HS-5 (cell line): ENCODE measurements around the gene HES2.
"Not testable (repeated sequence)": the region's sequence is repeated elsewhere in the genome, so short reads cannot be mapped to it uniquely, and the experiment has no call there.

Experiments
- DNase-seq: peaks from one replicate; pipeline ENCODE4 v3.0.0-alpha.2; 2012; ENCODE audit warnings: low read depth

HES2 gene

DNA sequence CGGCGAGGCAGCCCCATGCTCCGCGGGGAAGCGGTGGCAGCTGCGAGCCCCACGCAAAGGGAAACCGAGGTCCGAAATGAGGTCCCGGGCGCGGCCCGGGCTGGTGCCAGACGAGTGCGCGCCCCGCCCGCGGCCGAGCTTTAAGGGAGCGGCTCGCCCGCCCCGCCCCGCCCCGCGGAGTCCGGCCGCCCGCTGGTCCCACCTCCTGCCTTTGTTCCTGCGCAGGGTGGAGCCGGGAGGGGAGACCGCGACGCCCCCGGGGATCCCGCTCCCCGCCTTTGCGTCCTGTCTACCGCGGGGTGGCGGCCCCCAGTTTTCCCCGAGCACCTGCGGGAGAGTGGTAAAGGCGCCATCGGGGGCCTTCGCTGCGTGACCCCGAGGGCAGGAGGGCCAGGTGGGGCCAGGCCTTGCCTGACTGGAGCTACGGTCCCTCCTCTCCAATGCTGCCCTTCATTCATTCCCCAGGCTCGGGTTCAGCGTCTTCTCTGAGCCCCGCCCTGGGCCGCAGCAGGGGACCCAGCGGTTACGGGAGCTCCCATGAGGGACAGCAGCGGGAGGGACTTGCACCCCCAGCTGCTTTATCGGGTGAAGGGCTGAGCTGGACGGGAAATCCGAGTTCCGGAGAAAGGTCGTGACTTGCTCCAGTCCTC is at the start of gene HES2:
Gene HES2 (minus strand): TSS at position 116 of the 650 bp plus-strand sequence. CDS start 99 bp downstream, at position 17.
- no peak for DNase-seq

GRCh38 chr1:6468729-6469461 is 49.2 kb upstream of the HES2 start:
- no peak for DNase-seq

- no peak for DNase-seq
These were observed 48.3 kb upstream of the HES2 start for GRCh38 chr1:6467744-6468688.

DNA sequence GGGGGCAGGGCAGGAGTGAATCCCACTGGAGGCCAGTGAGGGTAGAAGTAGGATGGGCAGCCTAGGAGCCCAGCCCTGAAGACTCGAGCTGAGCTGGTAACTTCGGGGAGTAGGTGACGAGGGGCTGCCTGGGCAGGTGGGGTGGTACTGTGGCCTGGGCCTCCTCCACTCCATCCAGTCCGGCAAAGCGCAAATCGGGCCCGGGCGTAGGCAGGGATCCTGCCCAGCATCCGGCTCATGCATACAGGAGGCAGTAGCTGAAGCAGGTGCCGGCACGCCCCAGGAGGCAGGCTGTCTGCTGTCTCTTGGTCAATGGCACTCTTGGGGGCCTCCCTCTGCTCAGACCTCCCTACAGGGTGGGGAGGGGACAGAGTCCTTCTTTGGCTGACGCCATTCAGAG is 47.5 kb upstream of the HES2 start:
- no peak for DNase-seq

DNA sequence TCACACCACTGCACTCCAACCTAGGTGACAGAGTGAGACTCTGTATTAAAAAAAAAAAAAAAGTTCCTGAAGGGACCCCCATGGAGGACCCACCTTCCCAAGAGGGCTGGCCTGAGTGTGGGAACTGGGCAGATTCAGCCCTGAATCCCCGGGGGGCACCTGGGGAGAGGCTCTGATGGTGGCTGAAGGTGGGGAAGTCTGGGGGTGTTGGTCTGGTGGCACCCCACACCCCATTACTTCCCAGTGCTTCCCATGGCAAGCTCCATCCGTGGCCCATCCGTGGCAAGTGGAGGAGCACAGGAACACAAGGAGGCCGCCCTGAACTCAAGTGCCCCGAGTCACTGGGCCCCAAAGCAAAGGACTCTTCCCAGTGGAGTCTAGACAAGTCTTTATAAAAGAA is 47.0 kb upstream of the HES2 start:
- DNase-seq: no peak

DNA sequence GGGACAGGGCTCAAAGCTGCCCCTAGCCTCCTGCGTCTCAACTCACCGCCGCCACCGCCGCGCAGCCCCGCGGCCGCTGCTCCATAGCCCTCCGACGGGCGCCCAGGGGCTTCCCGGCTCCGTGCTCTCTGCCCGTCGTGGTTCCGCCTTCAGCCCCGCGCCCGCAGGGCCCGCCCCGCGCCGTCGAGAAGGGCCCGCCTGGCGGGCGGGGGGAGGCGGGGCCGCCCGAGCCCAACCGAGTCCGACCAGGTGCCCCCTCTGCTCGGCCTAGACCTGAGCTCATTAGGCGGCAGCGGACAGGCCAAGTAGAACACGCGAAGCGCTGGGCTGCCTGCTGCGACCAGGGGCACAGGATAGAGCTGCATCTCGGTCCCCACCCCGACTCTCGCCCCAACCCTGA is 46.3 kb upstream of the HES2 start, which contains the start of gene TNFRSF25:
Gene TNFRSF25 (minus strand): TSS at position 151 of the 400 bp plus-strand sequence. CDS start 66 bp downstream, at position 85.
- DNase-seq: no peak

DNA sequence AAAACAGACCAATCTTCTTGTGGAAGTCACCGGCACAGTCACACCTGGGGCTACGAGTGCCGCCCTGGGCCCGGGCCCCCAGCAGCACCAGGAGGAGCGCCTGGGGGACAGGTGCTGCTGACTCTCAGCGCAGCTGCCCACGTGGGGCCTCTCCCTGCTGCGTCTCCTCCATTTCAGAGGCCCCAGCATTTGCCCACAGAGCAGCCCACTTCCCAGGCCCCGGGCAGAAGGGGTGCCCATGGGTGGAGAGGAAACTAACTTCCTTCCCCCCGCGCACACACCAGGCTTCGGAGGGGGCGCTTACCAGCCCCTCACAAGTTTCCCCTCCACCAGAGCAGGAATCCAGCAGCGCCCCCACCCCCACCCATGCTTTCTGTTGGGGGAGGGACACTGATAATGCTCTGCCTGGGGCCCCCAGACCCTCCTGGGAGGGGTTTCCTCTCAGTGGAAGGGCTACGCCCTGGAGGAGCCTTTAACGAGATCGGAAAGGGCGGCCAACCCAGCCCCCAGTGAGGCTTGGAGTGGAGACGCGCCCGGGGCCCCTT is 45.8 kb upstream of the HES2 start:
- no peak for DNase-seq

GRCh38 chr1:6464915-6465314 is 45.2 kb upstream of the HES2 start:
- no peak for DNase-seq

DNA sequence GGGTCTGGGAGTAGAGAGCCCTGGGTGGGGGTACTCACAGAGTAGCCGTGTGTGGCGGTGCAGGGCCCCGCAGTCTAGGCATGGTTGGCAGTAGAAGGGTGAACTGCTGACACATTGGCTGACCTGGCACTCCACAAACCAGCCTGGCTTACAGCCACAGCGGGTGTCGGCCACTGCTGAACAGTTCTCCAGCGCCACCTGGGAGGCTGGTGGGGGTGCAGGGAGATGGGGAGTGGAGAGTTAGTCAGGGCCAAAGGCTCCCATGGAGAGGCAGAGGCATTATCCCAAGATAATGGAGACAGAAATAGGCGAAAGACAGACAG is 44.8 kb upstream of the HES2 start:
- no peak for DNase-seq

- DNase-seq: no peak
These were observed 43.3 kb upstream of the HES2 start for GRCh38 chr1:6463120-6463412.

DNA sequence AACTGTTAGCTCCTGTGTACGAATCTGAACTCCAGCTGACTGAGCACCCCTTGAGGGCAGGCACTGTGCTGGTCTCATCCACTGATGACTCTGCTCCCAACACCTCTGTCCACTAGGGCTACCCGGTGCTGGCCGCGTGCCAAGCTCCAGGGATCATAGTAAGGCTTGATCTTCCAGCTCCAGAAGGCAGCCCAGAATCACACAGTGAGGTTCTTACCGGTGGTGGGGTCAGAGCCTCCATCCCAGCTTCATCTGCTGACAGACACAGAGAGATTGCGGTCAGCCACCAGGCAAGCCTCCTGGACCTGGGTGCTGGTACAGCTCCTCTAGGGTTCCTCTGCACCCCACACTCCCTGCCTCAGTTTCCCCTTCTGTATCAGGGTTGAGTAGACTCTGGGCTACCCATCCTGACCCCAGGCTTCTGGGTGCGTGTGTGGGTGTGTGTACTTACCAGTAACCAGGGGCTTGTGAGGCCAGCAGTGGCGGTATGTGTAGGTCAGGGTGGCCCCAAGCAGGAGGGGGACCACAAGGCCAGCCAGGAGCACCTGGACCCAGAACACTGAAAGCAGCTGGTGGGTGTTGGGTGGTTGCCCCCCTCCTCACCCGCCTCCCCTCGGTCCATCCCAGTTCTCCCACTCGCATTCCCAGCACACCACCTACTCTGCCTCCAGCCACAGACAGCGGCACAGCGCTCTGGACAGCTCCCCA is 42.8 kb upstream of the HES2 start:
- DNase-seq: no peak

- no peak for DNase-seq
These were observed 42.1 kb upstream of the HES2 start for GRCh38 chr1:6461538-6462411.

GRCh38 chr1:6461051-6461530 is 41.4 kb upstream of the HES2 start:
- DNase-seq: no peak

- DNase-seq: no peak
These were observed 40.8 kb upstream of the HES2 start for GRCh38 chr1:6460301-6461050.

DNA sequence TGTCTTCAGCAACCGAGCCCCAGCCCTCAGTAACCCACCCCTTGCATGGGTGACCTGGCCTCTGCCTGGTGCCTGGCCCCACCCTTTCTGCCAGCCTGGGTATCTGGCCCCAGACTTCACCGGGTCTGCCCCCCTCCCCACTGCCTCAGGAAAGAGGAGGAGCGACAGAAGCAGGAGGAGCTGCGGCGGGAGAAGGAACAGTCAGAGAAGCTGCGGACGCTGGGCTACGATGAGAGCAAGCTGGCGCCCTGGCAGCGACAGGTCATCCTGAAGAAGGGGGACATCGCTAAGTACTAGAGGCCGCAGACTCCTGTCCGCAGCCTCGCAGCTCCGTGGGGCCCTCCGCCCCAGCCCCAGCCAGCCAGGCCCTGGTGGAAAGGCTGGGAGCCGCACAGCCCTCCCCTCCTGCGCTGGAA is 40.1 kb upstream of the HES2 start:
- no peak for DNase-seq

DNA sequence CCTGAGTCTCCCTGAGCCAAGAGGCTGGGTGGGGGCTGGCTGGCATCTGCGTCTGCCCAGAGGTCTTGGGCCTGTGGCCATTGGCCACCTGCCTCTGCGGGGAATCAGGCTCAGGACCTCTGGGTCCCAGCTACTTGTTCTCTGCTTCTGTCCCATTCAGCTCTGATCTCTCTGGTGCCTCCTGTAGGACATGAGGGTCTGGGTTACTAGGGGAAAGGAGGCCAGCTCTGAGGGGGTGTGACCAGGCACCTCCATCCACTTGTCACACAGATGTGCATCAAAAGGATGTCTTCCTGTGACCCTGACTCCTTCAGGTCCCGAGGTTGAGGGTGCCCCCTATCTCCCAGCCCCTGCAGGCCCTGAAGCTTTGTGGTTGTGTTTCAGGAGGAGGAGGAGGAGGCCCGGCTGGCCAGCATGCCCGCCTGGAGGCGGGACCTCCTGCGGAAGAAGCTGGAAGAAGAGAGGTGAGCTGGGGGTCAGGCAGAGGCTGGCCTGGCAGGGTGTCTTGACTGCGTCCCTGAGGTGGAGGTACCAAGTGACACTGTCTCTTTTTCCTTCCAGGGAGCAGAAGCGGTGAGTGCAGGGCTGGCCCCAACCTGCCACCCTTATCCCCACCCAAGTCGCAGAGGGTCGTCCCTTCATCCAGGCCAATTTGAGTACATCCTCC is 37.2 kb upstream of the HES2 start:
- DNase-seq: no peak

DNA sequence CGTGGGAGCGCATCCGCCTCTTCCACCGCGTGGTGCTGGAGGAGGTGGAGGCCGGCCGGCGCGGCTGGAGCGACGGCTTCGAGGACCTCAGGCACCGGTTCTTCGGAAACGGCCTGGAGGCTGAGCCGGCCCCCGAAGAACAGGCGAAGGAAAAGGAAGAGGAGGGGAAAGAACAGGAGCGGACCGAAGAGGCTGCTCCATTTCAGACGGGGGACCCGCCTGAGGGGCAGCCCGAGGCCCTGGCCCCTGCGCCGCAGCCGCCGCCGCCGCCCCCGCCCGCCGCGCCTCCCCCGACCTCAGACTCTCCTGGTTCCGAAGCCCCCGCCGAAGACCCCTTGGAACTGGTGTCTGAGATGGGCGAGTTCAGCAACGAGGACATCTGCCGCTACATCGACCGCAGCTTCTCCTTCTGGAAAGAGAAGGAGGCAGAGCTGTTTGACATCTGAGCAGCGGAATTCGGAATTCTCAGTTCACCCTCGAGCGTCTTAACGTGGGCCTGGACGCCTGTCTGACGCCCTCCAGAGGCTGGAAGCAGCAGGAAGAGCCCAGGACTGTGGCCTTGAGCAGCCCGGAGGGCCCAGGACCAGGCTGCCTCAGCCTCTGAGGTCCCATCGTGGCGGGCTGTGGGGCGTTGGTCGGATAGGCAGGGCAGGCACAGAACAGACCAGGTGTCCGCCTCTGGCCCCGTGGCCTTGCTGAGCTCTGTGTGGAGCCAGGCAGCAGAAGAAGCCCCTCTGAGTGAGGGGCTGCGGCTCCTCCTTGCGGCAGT is 36.2 kb upstream of the HES2 start:
- DNase-seq: not testable (repeated sequence)

- DNase-seq: no peak
These were observed 35.4 kb upstream of the HES2 start for GRCh38 chr1:6454856-6455751.
